ENCODE results near the gene EHD1. TPM values are rescaled to one million over a fixed set of nuclear protein-coding genes. Genes with fewer than 3 reads are reported as not detected.
A peak's percentile ranks its signal among the peaks of the same experiment; 100 is the strongest.

Gene EHD1
- polyA plus RNA-seq, 3 donors: 30.3 to 212 (median 48.4) TPM

GRCh38 chr11:64810891-64811272 lies 67.5 kb downstream of the EHD1 start:
- peak overlapping the region; percentile 89 for H3K4me2 ChIP-seq (replicated peaks; ENCODE audit: extremely low read depth, low read length, poor library complexity, severe bottlenecking)
- Mint-ChIP-seq H3K4me3 (peak overlapping the region; percentile 94 to 95), H3K27me3 (ENCODE audit: low read depth in 3 of 3) (peaks cover 2 to 5% (median 4%) of the 10 kb centered on the region in 3 donors), H3K9me3 (no peaks in the 10 kb centered on the region), H3K36me3 (peaks cover 15 to 20% of the 10 kb centered on the region in 2 donors), H3K27ac (peak overlapping the region in 6 of 7 donors; percentile 11 to 89 (median 68)), H3K4me1 (peaks cover 19% of the 10 kb centered on the region)
- no peaks in the 10 kb centered on the region for H4K20me1 ChIP-seq (ENCODE audit: insufficient read depth, low read length)
- H3K9ac ChIP-seq (ENCODE audit: insufficient read depth, low read length, poor library complexity, severe bottlenecking): peak overlapping the region; percentile 56
- peaks cover 0 to 19% of the 10 kb centered on the region in 2 donors for H3K36me3 ChIP-seq (replicated peaks in 1 of 2; ENCODE audit: control insufficient read depth in 1 of 2, insufficient read depth in 2 of 2, low read length in 2 of 2)
- H2AFZ ChIP-seq (ENCODE audit: insufficient read depth, low read depth, low read length, poor library complexity, severe bottlenecking): peak overlapping the region; percentile 82
- DNase-seq: peak in 1 of 3 donors; percentile 15
- TF ChIP-seq CTCF (IDR thresholded peaks at IDR 0.05): no peak
- no peaks in the 10 kb centered on the region for H3K9me3 ChIP-seq (replicated peaks in 1 of 2; ENCODE audit: control insufficient read depth in 1 of 2, insufficient read depth in 1 of 2, low read length in 2 of 2)
- H3K27me3 ChIP-seq (ENCODE audit: control insufficient read depth in 2 of 2, insufficient read depth in 2 of 2, low read length in 2 of 2): no peaks in the 10 kb centered on the region
- H3K79me2 ChIP-seq (ENCODE audit: insufficient read depth, low read length): no peaks in the 10 kb centered on the region
- intact Hi-C loops (cut with micrococcal nuclease): no loop called here
- peak overlapping the region in 1 of 2 donors; percentile 52 for H3K27ac ChIP-seq (ENCODE audit: low read depth in 1 of 2, low read length in 2 of 2)
- peak overlapping the region; percentile 61 to 98 (median 79) for H3K4me3 ChIP-seq (replicated peaks in 1 of 3; ENCODE audit: low read depth in 2 of 3, low read length in 3 of 3)
- WGBS (ENCODE audit: insufficient coverage): 6% methylated on average over 7 of the region's 17 CpGs
- H3K4me1 ChIP-seq (ENCODE audit: control insufficient read depth in 1 of 2, insufficient read depth in 2 of 2, low read length in 2 of 2): peaks cover 12 to 19% of the 10 kb centered on the region in 2 donors

DNA sequence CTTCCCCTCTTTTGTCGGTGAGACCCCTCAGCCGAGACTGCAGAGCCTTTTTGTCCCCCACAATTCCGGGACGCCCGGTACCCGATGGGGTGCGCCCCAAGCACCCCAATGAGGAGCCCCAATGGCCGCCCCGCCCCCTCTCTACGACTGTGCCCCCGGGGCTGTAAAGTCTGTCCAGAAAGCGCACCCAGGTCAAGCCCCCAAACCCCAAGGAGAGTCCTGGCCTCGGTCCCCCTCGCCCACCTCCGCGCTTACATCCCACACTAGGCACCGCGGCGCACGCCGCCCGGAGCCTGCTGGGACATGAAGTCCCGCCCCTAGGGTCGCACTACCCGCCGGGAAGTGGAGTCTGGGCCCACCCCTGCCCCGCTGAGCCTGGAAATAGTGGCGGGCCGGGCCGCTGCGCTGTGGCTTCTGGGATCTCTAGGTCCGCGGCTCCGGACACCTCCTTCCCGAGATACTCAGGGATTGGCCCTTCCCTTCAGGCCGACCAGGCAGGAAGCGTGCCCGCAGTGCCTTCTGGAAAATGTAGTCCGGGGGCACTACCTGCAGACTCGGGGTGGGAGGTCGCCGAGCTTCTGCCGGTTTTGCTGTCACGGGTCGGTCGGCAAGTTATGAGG lies 68.0 kb downstream of the EHD1 start, which contains the start of gene MEN1:
MEN1 (minus strand) TSS at position 281 of the 620 bp plus-strand sequence. CDS start 442 bp downstream, outside the sequence.
- Mint-ChIP-seq H3K4me1 (peaks cover 19% of the 10 kb centered on the region), H3K4me3 (peak within 1 kb of the TSS; percentile 94 to 95), H3K27ac (peak within 1 kb of the TSS; percentile 11 to 89 (median 74)), H3K9me3 (no peaks in the 10 kb centered on the region), H3K36me3 (peaks cover 20 to 25% of the 10 kb centered on the region in 2 donors), H3K27me3 (ENCODE audit: low read depth in 3 of 3) (peaks cover 2 to 5% (median 4%) of the 10 kb centered on the region in 3 donors)
- peak within 1 kb of the TSS; percentile 3 to 52 for H3K27ac ChIP-seq (ENCODE audit: low read depth in 1 of 2, low read length in 2 of 2)
- peaks cover 12 to 19% of the 10 kb centered on the region in 2 donors for H3K4me1 ChIP-seq (ENCODE audit: control insufficient read depth in 1 of 2, insufficient read depth in 2 of 2, low read length in 2 of 2)
- peaks cover 0 to 24% of the 10 kb centered on the region in 2 donors for H3K36me3 ChIP-seq (replicated peaks in 1 of 2; ENCODE audit: control insufficient read depth in 1 of 2, insufficient read depth in 2 of 2, low read length in 2 of 2)
- peak within 1 kb of the TSS; percentile 61 to 98 (median 79) for H3K4me3 ChIP-seq (replicated peaks in 1 of 3; ENCODE audit: low read depth in 2 of 3, low read length in 3 of 3)
- H3K27me3 ChIP-seq (ENCODE audit: control insufficient read depth in 2 of 2, insufficient read depth in 2 of 2, low read length in 2 of 2): no peaks in the 10 kb centered on the region
- peak within 1 kb of the TSS; percentile 82 for H2AFZ ChIP-seq (ENCODE audit: insufficient read depth, low read depth, low read length, poor library complexity, severe bottlenecking)
- peak within 1 kb of the TSS; percentile 56 for H3K9ac ChIP-seq (ENCODE audit: insufficient read depth, low read length, poor library complexity, severe bottlenecking)
- DNase-seq: peak; percentile 67 to 81 (median 76)
- no peak for TF ChIP-seq CTCF (IDR thresholded peaks at IDR 0.05)
- H3K4me2 ChIP-seq (replicated peaks; ENCODE audit: extremely low read depth, low read length, poor library complexity, severe bottlenecking): peak within 1 kb of the TSS; percentile 89
- no peaks in the 10 kb centered on the region for H3K79me2 ChIP-seq (ENCODE audit: insufficient read depth, low read length)
- intact Hi-C loops (cut with micrococcal nuclease): no loop called here
- H4K20me1 ChIP-seq (ENCODE audit: insufficient read depth, low read length): no peaks in the 10 kb centered on the region
- H3K9me3 ChIP-seq (replicated peaks in 1 of 2; ENCODE audit: control insufficient read depth in 1 of 2, insufficient read depth in 1 of 2, low read length in 2 of 2): no peaks in the 10 kb centered on the region
- WGBS (ENCODE audit: insufficient coverage): under 1% methylated on average over 39 of the region's 46 CpGs

All from CD14-positive monocyte (primary cell).